Activated CD8-positive, alpha-beta memory T cell treated with anti-CD3 and anti-CD28 coated beads, Interleukin-2, amount 50 U/mL, for 48 hours (primary cell): ENCODE data around the gene FAM81B.

Source experiments
- DNase-seq: peaks from one replicate; pipeline ENCODE4 v3.0.0-alpha.2; 2020

The FAM81B gene

DNA sequence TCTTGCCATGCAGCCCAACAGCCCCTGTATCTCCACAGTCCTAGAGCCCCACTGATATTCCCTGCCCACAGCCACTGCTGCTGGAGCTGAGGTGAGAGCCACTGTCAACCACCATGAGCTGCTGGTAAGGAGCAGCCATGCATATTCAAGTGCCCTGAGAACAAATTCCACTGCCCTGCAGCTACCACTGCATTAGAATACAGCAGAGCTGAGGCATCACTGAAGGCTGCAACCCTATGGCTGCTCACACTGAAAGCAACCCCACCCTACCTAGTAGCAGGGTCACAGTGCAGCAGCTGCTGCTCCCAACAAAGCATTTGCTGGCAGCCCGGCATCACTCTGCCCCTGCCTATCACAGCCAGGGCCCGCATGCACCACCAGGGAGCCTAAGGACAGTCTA, 95.0 kb downstream of the FAM81B start:
- DNase-seq = no peak

DNA sequence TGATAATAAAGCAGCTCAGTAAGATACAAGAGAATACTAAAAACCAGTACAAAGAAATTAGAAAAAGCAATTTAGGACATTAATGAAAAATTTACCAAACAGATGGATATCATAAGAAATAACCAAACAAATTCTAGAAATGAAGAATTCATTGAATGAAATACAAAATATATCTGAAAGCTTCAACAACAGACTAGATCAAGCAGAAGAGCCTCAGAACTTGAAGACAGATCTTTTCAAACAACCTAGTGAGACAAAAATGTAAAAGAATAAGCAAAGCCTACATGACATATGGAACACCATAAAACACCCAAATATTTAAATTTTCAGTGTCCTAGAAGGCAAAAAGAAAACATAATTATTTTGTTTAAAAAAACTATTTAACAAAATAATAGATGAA, 96.7 kb downstream of the FAM81B start:
- no peak for DNase-seq
